ENCODE data around the gene BAK1.

The BAK1 gene

DNA sequence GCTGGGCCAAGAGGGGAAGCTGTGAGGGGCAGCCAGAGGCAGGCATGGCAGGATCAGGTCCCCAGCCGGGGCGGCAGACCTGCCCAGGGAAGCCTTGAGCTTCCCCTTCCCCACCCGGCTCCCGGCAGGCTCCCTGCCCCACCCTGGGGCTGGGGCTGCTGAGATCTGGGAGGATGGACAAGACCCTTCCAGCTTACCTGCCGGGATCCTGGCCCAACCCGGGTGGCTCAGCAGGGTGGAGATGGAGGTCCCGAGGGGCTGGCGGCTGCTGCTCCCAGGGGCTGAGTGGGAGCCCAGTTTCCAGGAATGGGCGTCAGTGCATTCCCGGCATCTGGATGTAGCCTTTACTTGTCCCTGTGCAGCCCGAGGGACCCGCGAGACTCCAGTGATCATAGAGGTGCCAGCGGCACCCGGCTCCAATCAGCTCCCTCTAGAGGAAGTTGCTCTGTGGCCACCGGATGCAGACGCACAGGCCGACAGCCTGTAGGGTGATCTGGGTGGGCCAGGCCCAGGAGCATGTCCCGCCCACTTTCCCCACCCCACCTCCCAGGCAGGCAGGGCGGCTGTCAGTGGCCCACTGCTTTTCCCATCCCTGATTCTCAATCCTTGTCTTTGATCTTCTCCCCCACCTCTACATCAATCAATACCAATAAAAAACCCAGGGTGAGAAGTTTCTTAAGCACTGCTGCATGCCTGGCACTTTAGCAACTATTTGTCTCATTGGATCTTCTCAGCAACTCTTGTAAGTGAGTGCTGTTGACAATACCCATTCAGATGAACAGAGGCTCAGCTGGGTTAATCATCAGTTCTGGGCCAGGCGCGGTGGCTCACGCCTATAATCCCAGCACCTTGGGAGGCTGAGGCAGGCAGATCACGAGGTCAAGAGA is at the start of gene BAK1:
Gene BAK1, minus strand, starts transcription at position 449 of the 887 bp plus-strand sequence. CDS start 2,672 bp downstream, outside the sequence.
- Histone ChIP-seq H3K27me3 (ENCODE audit: insufficient read depth, low read length) (no peaks in the 10 kb centered on the region), H3K9me3 (ENCODE audit: low read length) (no peaks in the 10 kb centered on the region), H2AFZ (ENCODE audit: low read length) (no peak within 1 kb of the TSS), H3K36me3 (ENCODE audit: insufficient read depth, low read length) (peaks cover 22% of the 10 kb centered on the region; the same call in 1 of the 2 replicates), H3K4me3 (ENCODE audit: low read depth, low read length, poor library complexity, severe bottlenecking) (peak within 1 kb of the TSS; percentile 98), H3K4me2 (ENCODE audit: low read length) (peak within 1 kb of the TSS; percentile 95), H4K20me1 (ENCODE audit: insufficient read depth, low read length) (no peaks in the 10 kb centered on the region), H3K4me1 (ENCODE audit: insufficient read depth, low read length, severe bottlenecking) (peaks cover 38% of the 10 kb centered on the region), H3K9ac (ENCODE audit: low read length) (peak within 1 kb of the TSS; percentile 96), H3K79me2 (ENCODE audit: insufficient read depth, low read length) (peaks cover 7% of the 10 kb centered on the region), H3K27ac (ENCODE audit: low read depth, low read length, poor library complexity, severe bottlenecking) (peak within 1 kb of the TSS; percentile 83), H3K9me2 (ENCODE audit: low read depth, low read length) (no peaks in the 10 kb centered on the region), H3F3A (ENCODE audit: insufficient read depth, low read length) (no peaks in the 10 kb centered on the region)
- no peak for TF ChIP-seq EZH2 (IDR thresholded peaks at IDR 0.05; ENCODE audit: borderline replicate concordance, low read length)
- TF ChIP-seq, protein P1, sequence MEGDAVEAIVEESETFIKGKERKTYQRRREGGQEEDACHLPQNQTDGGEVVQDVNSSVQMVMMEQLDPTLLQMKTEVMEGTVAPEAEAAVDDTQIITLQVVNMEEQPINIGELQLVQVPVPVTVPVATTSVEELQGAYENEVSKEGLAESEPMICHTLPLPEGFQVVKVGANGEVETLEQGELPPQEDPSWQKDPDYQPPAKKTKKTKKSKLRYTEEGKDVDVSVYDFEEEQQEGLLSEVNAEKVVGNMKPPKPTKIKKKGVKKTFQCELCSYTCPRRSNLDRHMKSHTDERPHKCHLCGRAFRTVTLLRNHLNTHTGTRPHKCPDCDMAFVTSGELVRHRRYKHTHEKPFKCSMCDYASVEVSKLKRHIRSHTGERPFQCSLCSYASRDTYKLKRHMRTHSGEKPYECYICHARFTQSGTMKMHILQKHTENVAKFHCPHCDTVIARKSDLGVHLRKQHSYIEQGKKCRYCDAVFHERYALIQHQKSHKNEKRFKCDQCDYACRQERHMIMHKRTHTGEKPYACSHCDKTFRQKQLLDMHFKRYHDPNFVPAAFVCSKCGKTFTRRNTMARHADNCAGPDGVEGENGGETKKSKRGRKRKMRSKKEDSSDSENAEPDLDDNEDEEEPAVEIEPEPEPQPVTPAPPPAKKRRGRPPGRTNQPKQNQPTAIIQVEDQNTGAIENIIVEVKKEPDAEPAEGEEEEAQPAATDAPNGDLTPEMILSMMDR (IDR thresholded peaks at IDR 0.05; ENCODE audit: low read length) = peak; percentile 36; the same call in 1 of the 2 replicates

DNA sequence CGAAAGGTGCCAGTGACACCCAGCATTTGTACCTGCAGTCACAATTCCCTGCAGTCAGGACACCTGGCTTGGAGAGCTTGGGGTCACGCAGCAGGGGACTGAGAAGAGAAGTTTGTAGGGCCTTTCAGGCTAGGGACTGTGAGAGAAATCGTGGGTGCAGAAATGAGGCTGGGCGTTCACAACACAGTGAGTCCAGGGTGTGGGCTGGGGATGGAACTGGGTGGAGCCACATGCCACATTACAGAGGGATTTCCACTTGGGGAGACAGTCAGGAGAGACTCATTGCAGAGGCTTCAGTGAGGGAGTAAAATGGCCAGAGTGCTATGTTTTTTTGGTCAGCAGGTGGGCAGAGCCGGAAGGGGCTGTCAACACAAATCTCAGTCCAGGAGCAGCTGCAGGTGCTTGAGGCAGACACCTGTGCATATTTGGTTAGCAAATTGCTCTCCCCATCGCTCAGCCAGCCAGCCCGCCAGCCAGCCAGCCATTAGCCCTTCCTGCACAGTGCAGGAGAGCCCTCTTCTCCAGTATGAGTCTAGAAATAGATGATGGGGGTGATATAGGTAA is 48.4 kb upstream of the BAK1 start:
- H4K20me1 ChIP-seq (ENCODE audit: insufficient read depth, low read length) = no peaks in the 10 kb centered on the region
- peak overlapping the region; percentile 23 for H3K4me3 ChIP-seq (ENCODE audit: low read depth, low read length, poor library complexity, severe bottlenecking)
- no peaks in the 10 kb centered on the region for H3K27me3 ChIP-seq (ENCODE audit: insufficient read depth, low read length)
- peak overlapping the region; percentile 48 for H3K4me2 ChIP-seq (ENCODE audit: low read length)
- H3F3A ChIP-seq (ENCODE audit: insufficient read depth, low read length) = no peaks in the 10 kb centered on the region
- peaks cover 72% of the 10 kb centered on the region for H3K4me1 ChIP-seq (ENCODE audit: insufficient read depth, low read length, severe bottlenecking)
- H3K79me2 ChIP-seq (ENCODE audit: insufficient read depth, low read length) = no peaks in the 10 kb centered on the region
- peak overlapping the region; percentile 93 for H3K27ac ChIP-seq (ENCODE audit: low read depth, low read length, poor library complexity, severe bottlenecking)
- H3K36me3 ChIP-seq (ENCODE audit: insufficient read depth, low read length) = peaks cover 22% of the 10 kb centered on the region; the same call in 1 of the 2 replicates
- TF ChIP-seq EZH2 (IDR thresholded peaks at IDR 0.05; ENCODE audit: borderline replicate concordance, low read length) = no peak
- TF ChIP-seq, protein P1 (IDR thresholded peaks at IDR 0.05; ENCODE audit: low read length) = no peak
- H2AFZ ChIP-seq (ENCODE audit: low read length) = no peak overlapping the region
- H3K9me2 ChIP-seq (ENCODE audit: low read depth, low read length) = no peaks in the 10 kb centered on the region
- peak overlapping the region; percentile 35; the same call in 1 of the 2 replicates for H3K9ac ChIP-seq (ENCODE audit: low read length)
- no peaks in the 10 kb centered on the region for H3K9me3 ChIP-seq (ENCODE audit: low read length)

DNA sequence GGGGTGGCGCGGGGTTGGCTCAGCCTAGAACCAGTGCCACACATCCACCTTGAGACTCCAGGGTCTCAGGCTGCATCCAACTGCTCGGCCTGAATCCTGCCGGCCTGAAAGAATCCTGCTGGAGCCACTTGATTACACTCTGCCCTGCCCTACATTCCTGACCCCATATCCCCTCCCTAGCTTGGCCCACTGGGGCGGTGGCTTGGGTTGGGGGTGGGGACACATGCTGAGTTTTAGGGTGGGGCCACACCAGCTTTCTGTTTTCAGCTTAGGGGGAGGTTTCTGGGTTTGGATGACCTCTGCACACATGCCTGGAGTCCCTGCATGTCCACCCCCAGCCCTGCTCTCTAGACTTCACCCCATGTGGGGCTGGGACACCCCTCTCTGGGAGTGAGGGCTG is 47.8 kb upstream of the BAK1 start:
- Histone ChIP-seq H3K4me1 (ENCODE audit: insufficient read depth, low read length, severe bottlenecking) (peaks cover 73% of the 10 kb centered on the region), H3K79me2 (ENCODE audit: insufficient read depth, low read length) (no peaks in the 10 kb centered on the region), H3K4me2 (ENCODE audit: low read length) (peak overlapping the region; percentile 48; the same call in 1 of the 2 replicates)

More for the DNA sequence above, 47.8 kb upstream of the BAK1 start:
- H4K20me1 ChIP-seq (ENCODE audit: insufficient read depth, low read length) = no peaks in the 10 kb centered on the region
- H3K9me3 ChIP-seq (ENCODE audit: low read length) = no peaks in the 10 kb centered on the region
- H3K27ac ChIP-seq (ENCODE audit: low read depth, low read length, poor library complexity, severe bottlenecking) = peak overlapping the region; percentile 93
- H3K9me2 ChIP-seq (ENCODE audit: low read depth, low read length) = no peaks in the 10 kb centered on the region
- peaks cover 24% of the 10 kb centered on the region; the same call in 1 of the 2 replicates for H3K36me3 ChIP-seq (ENCODE audit: insufficient read depth, low read length)
- H3K27me3 ChIP-seq (ENCODE audit: insufficient read depth, low read length) = no peaks in the 10 kb centered on the region
- TF ChIP-seq, protein P1 (IDR thresholded peaks at IDR 0.05; ENCODE audit: low read length) = no peak
- TF ChIP-seq EZH2 (IDR thresholded peaks at IDR 0.05; ENCODE audit: borderline replicate concordance, low read length) = no peak
- peak overlapping the region; percentile 23 for H3K4me3 ChIP-seq (ENCODE audit: low read depth, low read length, poor library complexity, severe bottlenecking)
- H3F3A ChIP-seq (ENCODE audit: insufficient read depth, low read length) = no peaks in the 10 kb centered on the region
- H2AFZ ChIP-seq (ENCODE audit: low read length) = no peak overlapping the region
- peak overlapping the region; percentile 35; the same call in 1 of the 2 replicates for H3K9ac ChIP-seq (ENCODE audit: low read length)

Measured in OCI-LY1 (cell line).